GM19395 (cell line): Measurements from ENCODE around the gene PSME3.
"Not testable (repeated sequence)": the region's sequence is repeated elsewhere in the genome, so short reads cannot be mapped to it uniquely, and the experiment has no call there.

Experiments
- ATAC-seq: cut with Tn5 transposase; IDR thresholded peaks from one replicate; pipeline ENCODE4 v1.9.1; 2021; ENCODE audit warnings: mild to moderate bottlenecking, moderate library complexity; ENCODE audit not compliant: unreplicated experiment

Gene PSME3

DNA sequence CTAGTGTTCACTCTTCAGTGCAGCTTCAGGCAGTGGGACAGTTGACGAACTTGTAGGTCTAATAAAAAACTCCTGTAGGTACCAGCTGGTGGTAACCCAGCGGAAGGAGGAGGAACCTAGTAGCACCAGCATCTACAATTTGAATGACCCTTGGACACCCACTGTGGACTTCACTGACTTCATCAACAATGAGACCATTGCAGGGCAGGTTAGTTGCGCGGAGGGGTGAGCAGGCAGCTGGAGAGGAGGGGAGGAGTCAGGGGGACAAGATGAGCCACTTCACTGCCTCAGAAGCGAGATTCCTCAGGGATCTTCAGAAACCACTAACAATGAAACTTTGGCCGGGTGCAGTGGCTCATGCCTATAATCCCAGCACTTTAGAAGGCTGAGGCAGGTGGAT is 40.1 kb downstream of the PSME3 start:
- ATAC-seq: no peak

DNA sequence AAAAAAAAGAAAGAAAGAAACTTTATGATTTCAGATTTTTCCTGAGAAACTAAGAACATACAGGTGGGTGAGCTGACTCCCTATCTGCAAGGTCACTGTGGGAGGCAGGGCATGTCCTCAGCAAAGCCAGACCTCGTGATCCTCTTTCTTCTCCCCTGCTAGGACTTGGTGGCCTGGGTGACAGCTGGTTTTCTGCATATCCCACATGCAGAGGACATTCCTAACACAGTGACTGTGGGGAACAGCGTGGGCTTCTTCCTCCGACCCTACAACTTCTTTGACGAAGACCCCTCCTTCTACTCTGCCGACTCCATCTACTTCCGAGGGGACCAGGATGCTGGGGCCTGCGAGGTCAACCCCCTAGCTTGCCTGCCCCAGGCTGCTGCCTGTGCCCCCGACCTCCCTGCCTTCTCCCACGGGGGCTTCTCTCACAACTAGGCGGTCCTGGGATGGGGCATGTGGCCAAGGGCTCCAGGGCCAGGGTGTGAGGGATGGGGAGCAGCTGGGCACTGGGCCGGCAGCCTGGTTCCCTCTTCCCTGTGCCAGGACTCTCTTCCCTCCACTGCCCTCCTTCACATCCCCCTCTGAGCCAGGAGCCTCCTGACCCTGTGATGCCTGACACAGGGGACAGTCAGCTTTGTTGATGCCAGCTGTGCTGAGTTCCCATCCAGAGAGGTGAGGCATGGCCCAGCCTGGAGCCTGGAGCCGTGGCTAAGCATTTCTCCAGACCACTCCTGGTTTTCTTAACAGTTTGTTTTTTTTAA is 40.9 kb downstream of the PSME3 start:
- not testable (repeated sequence) for ATAC-seq

DNA sequence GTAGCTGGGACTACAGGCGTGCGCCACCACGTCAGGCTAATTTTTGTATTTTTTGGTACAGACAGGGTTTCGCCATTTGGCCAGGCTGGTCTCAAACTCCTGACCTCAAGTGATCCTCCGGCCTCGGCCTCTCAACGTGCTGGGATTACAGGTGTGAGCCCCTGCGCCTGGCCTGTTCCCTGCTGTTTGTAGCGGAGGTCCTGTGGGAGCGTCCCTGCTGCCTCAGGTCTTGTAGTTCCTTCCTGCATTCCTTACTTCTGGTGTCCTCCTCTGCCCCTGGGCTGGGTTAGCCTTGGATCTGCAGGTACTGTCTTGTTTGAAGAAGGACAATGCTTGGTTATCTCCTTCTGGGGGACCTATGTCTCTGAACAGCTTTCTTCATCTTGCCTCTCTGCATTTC is 43.8 kb downstream of the PSME3 start:
- ATAC-seq: no peak

DNA sequence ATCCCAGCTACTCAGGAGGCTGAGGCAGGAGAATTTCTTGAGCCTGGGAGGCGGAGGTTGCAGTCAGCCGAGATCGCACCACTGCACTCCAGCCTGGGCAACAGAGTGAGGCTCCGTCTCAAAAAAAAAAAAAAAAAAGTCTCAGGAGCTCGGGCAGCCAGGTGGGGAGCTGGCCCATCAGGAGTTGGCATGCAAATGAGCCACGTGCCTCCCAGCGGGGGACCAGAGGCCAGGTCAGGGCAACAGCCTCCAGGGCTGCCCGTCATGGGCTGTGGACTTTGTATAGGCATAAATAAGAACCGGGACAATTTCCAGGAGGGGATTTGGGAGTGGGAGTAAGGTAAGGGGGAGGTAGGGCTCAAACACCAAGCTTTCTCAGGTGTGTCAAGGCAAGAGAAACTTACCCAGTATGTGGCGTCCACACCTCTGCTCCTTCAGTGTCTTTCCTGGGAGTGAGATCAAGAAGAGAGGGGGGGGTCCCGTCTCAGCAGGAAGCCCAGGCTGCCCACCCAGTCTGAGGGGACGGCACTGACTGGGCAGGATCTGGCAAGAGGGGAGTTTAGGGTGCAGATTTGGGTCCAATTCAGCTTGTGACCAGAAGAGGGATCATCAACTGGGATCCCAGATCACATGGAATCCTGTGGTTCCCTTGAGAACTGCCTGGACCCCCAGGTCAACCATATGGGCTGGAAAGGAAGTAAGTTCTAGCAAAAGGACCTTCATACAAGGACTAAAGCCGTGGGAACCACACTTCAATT is 45.1 kb downstream of the PSME3 start:
- no peak for ATAC-seq

DNA sequence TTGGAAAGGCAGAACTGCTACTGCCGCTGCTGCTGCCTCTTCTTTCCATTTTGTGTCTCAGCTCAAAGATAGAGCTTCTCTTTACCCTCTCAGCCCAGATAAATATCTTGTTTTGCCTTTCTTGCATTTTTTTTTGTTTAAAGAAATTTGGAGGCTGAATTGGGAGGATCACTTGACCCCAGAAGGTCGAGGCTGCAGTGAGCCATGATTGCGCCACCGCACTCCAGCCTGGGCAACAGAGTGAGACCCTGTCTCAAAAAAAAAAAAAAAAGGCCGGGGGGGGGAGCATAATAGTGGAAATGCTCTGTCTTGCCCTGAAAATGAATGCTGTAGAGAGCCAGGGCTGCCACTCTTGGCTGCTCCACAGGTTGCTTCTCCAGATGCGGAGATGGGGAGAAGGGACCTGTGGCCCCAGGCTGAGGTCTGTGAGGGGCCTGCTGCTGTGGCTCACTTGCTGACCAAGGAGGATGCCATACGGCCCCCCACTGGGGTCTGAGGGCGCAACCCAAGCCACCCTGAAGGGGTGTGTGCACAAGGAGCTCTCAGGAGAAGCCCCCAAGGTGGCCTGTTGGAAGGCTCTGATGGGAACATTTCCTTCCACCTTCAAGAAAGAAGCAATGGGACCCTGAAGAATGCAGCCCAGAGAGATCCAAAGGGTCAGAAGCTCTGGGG is 45.9 kb downstream of the PSME3 start:
- ATAC-seq: no peak

DNA sequence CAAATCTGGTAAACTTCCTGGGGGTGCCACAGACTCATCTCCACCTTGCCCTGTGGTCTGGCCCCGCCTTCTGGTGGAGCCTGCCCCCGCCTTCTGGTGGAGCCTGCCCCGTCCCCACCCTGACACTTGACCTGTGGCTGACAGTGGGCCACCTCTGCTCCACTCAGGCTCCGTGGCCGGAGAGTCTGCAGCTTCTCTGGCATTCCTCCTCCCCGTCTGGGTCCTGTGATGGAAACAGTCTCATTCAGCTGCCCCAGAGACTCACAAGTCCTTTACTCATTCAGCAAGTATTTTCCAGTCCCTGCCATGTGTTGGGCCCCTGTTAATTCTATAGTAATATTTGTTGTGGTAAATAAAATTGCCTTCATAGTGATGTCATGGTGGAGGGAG is 46.4 kb downstream of the PSME3 start:
- ATAC-seq: no peak

DNA sequence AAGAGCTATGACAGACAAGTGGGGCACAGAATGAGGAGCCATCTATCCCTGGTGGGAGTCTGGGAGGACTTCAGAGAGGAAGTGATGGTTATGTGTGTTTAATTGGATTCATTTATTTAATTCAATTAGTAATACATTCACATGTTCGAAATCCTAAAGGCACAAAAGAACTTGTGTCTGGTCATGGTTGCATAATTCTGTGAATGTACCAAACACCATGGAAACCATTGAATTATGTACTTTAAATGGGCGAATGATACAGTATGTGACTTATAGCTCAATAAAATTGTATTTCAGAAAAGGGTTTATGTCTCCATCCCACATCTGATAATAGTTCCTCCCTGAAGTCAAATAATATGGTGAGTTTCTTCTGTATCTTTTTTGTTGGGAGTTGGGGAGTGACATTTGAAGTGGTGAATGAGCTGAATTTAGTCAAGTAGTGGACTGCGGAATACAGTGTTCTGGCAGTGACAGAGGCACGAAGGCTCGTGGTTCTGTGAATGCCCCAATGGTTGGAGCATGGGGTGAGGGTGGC is 47.6 kb downstream of the PSME3 start:
- no peak for ATAC-seq

DNA sequence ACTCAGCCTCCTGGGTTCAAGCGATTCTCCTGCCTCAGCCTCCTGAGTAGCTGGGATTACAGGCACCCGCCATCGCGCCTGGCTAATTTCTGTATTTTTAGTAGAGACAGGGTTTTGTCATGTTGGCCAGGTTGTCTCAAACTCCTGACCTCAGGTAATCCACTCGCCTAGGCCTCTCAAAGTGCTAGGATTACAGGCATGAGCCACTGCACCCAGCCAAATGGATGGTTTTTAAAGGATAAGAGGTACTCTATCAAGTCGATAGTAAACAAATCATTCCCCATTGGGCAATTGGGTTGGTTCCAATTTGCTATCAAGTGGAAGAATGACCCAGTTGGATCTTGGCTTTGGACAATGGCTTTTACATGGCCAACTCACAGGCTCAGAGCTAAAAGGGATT is 48.5 kb downstream of the PSME3 start:
- not testable (repeated sequence) for ATAC-seq

DNA sequence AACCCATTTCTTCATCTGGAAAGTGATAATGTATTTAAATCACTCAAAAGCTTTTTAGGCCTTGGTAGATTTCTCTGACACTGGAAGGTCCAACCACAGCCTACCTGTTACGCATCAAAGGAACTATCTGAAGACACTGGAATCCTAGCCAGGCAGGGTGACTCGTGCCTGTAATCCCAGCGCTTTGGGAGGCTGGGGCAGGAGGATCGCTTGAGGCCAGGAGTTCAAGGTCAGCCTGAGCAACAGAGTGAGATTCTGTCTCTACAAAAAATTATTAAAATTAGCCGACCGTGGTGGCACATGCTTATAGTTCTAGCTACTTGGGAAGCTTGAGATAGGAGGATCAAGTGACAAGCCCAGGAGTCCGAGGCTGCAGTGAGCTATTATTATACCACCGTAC is 49.0 kb downstream of the PSME3 start:
- ATAC-seq: no peak

DNA sequence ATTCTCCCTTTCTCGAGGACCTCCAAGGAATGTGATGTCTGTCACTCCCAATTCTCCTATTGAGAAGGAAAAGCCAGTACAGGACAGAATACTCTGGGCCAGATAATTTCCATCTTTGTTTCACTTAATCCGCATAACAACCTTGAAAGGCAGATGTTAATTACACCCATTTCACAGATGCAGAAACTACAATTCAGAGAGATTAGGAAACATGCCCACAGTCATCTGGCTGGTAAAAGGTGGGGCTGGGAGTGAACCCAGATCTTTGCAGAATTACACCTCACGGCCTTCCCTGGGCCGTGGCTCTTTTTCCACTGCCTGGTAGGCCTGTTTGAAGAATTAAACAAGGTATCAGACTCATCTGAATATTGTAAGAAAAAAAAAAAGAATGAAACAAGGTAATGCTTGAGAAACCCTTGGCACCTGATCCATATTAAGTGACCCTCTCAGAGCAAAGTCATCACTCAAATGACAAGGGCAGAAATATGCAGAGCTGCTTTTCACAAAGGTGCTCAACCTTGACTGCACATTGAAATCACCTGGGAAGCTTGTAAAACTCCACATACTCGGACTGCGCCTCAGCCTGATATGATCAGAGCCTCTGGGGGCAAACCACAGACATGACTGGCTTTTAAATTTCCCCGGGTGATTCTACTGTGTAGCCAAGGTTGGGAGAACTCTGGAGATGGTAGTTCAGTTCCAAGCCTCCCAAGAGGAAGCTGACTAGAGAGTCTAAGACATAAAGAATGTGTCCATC is 50.8 kb downstream of the PSME3 start:
- no peak for ATAC-seq

DNA sequence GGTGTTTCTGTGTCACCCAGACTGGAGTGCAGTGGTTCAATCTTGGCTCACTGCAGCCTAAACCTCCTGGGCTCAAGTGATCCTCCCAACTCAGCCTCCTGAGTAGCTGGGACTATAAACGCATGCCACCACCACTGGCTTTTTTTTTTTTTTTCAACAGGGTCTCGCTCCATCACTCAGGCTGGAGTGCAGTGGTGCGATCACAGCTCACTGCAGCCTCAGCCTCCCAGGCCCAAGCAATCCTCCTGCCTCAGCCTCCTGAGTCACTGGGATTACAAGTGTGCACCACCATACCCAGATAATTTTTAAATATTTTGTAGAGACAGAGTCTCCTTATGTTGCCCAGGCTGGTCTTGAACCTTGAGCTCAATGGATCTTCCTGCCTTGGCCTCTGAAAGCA is 52.6 kb downstream of the PSME3 start:
- ATAC-seq: not testable (repeated sequence)

DNA sequence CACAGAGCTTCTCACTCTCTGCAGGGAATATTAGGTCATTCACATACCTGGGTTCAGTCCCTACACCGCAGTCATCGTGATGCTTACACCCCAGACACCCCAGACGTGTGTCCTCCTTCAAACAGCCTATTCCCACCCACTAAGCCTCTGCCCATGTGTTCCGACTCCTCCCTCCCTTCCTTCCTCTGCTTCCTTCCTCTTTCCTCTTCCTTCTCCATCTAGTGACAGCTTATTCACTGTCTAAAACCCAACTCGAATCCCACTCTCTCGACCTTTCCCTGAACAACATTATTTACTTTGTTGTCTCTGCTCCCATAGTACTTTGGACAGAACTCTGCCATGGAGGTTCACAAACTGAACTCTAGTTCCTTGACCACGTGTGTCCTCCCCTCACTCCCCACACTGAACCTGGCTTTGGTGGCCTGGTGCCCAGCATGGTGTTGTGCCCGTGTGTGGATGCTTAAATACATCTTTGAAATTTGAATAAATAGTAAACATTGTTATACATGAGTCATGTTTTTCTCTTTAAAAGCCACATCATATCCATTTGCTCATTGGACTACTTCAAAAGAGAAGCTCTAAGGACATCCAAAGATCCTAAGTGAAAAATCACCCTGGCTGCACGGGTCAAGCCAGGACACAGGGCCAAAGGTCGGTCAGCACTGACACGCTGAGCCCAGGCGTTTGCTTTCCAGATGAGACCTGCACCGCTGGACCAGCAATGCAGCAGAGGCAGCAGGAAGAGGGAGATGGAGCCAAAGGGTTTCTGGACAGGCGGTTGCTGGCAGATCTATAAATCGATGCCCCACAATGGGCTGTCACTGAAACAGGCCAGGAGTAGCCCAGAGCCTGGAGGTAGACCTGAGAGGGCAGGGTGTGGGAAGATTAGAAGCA is 53.3 kb downstream of the PSME3 start:
- ATAC-seq: no peak

DNA sequence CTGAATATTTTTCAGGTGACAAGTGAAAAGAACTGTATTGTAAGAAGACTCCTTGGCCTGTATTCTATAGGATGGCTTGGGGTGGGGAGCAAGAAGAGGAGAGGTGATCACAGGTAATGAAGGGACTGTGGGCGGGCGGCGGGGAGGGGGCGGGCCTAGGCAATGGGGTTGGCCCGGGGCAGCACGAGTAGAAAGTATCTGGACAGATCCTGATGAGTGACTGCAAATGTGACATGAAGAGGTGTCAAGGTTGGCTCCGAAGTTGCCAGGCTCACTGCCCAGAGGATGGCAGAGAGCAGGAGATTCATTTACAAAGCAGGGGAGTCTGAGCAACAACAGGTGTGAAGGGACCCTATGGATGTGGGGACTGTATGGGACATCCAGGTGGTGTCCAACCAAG is 56.6 kb downstream of the PSME3 start:
- ATAC-seq: no peak

DNA sequence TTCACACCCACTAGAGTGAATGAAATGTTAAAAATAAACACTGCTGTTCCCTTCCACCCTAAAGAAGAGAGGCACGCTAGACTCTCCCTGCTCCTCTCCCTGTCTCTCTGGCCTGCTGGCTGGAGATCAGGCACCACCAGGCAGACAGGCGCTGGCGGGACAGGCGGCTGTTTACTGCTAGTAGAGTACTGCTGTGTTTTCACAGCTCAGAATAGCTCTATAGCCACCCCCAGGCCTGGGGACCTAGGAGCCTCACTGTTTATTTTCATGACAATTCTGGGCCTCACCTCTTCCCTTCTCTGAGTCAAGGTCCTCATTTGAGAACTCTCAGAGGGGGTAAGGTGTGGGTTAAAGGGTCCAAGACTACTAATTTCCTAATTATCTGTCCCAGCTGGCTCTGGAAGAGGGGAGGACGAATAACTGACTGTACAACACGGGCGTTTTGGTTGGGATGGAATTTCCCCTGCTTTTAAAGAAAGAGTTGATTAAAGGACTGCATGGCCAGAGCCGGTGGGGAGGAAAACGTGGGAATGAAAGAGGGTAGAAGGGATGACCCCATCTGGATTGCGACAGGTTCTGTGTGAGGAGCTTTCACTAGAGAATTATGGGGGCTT is 58.4 kb downstream of the PSME3 start:
- ATAC-seq: no peak

DNA sequence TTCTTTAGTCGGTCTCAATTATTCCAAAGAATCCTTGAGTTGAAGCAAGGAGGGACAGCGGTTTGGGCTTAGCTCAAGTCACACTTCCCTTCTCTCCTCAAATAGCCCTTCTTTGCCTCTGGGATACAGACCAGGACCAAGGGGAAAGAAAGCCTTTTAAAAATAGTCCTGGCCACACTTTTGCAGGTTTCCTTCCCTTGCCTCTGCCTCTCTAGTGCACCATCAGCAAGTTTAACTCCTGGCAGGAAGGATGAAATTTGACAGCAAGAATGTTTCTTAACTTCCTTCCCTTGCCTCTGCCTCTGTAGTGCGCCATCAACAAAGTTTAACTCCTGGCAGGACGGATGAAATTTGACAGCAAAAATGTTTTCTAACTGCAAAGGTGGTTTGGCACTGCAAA is 60.2 kb downstream of the PSME3 start:
- ATAC-seq: no peak
